ENCODE measurements around the gene RIMBP3B. TPM values are rescaled to one million over a fixed set of nuclear protein-coding genes. Genes with fewer than 3 reads are reported as not detected.
"Not testable (repeated sequence)": the region's sequence is repeated elsewhere in the genome, so short reads cannot be mapped to it uniquely, and the experiment has no call there.

The RIMBP3B gene
- total and polyA plus RNA-seq, 12 donors = 0.03 to 0.21 (median 0.07) TPM; not detected in 7

GRCh38 chr22:21375880-21376279 is 7.7 kb upstream of the RIMBP3B start:
- H3K36me3 ChIP-seq; H3K27me3 ChIP-seq; H3K27ac ChIP-seq; H3K4me3 ChIP-seq; DNase-seq; H3K9me3 ChIP-seq; H3K4me1 ChIP-seq; ATAC-seq; intact Hi-C loops (cut with DNase I): not testable (repeated sequence)
- WGBS, 2 donors = no CpG with 5 or more reads among the region's 4 CpGs

- H3K36me3 ChIP-seq; H3K27me3 ChIP-seq; intact Hi-C loops (cut with DNase I); H3K9me3 ChIP-seq; DNase-seq; H3K27ac ChIP-seq; H3K4me3 ChIP-seq; H3K4me1 ChIP-seq: not testable (repeated sequence)
- no CpG with 5 or more reads among the region's 79 CpGs for WGBS, 2 donors
- peak; percentile 21 to 70 (median 50) for ATAC-seq
These were observed 1.2 kb downstream of the RIMBP3B start for GRCh38 chr22:21384468-21385357.

DNA sequence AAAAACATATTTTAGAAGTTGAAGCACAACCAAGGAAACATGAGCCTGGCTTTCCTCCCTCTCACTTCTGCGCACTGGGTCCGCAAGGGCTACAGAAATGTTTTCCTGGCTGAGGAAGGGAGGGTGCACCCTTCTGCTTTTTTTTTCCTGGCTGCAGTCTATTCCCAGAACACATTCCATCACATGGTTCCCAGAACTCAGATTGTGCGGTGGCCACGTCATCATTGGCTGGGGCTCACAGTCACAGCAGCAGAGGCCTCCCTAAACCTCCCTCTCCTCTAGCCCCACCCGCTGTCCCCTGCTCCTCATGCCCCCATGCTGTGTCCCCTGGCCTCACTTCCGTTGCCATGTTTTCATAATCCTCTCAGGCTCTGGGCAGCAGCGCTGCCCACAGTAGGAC is 5.9 kb downstream of the RIMBP3B start:
- H3K4me1 ChIP-seq; H3K27me3 ChIP-seq; H3K9me3 ChIP-seq; H3K27ac ChIP-seq; DNase-seq; H3K36me3 ChIP-seq; H3K4me3 ChIP-seq; intact Hi-C loops (cut with DNase I): not testable (repeated sequence)
- no CpG with 5 or more reads among the region's 7 CpGs for WGBS, 2 donors
- ATAC-seq = peak; percentile 57 to 85 (median 70)

DNA sequence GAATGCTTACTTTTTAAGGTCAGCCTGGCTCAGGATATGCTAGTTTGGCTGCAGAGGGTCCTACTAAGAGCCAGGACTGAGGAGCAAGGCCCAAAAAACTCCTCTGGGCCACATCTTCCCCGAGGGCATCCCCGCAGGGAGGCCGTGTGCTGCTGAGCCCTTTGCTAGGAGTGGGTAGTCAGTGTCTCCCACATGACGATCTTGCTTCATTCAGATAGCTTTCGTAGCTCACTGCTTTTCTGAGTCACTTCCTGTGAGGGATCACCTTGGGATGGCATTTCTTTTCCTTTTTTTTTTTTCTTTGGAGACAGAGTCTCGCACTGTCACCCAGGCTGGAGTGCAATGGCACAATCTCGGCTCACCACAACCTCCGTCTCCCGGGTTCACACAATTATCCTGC is 6.5 kb downstream of the RIMBP3B start:
- not testable (repeated sequence) for H3K9me3 ChIP-seq, H3K4me3 ChIP-seq
- no CpG with 5 or more reads among the region's 9 CpGs for WGBS, 2 donors

GRCh38 chr22:21394613-21395012 is 11.1 kb downstream of the RIMBP3B start:
- ATAC-seq; H3K9me3 ChIP-seq; H3K27me3 ChIP-seq; H3K4me3 ChIP-seq; H3K36me3 ChIP-seq; intact Hi-C loops (cut with DNase I); DNase-seq; H3K4me1 ChIP-seq; H3K27ac ChIP-seq: not testable (repeated sequence)
- no CpG with 5 or more reads among the region's 7 CpGs for WGBS, 2 donors

More for the DNA sequence above, 6.5 kb downstream of the RIMBP3B start:
- H3K27ac ChIP-seq; ATAC-seq; H3K36me3 ChIP-seq; H3K4me1 ChIP-seq; intact Hi-C loops (cut with DNase I); DNase-seq; H3K27me3 ChIP-seq: not testable (repeated sequence)

- H3K36me3 ChIP-seq; intact Hi-C loops (cut with DNase I); H3K4me1 ChIP-seq; H3K4me3 ChIP-seq; H3K9me3 ChIP-seq; H3K27me3 ChIP-seq; H3K27ac ChIP-seq; DNase-seq: not testable (repeated sequence)
- peak in 1 of 8 donors; percentile 38 for ATAC-seq
- WGBS, 2 donors = no CpG with 5 or more reads among the region's 21 CpGs
These were observed 17.8 kb downstream of the RIMBP3B start for GRCh38 chr22:21401197-21401969.

DNA sequence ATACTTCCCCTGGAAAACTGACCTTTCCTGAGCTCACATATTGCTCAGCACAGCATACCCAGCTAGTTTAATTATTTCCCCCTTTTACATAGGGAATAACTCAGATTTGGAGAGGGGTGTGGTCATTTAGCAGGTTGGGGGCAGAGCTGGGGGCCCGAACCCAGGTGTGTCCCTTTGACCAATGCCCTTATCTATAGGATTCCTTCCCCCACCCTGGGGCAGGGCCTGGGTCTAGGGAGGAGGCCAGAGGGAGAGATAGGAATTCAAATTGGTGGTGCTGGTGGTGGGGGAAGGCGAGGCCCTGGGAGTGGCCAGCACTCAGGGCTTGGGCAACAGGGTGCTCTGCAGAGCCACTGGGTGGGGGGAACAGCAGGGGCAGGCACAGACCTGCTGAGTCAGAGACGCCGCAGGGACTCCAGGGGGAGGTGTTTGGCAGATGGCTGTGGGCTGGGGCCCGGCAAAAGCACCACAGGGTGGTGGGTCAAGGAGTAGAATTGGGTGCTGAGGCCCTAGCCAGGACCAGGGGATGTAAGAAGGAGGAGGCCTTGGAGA is 19.3 kb downstream of the RIMBP3B start:
- 79 to 93% methylated on average over 1 of the region's 5 CpGs for WGBS, 2 donors
- H3K36me3 ChIP-seq; intact Hi-C loops (cut with DNase I); H3K27me3 ChIP-seq; ATAC-seq; H3K4me3 ChIP-seq; H3K9me3 ChIP-seq; DNase-seq; H3K27ac ChIP-seq; H3K4me1 ChIP-seq: not testable (repeated sequence)

DNA sequence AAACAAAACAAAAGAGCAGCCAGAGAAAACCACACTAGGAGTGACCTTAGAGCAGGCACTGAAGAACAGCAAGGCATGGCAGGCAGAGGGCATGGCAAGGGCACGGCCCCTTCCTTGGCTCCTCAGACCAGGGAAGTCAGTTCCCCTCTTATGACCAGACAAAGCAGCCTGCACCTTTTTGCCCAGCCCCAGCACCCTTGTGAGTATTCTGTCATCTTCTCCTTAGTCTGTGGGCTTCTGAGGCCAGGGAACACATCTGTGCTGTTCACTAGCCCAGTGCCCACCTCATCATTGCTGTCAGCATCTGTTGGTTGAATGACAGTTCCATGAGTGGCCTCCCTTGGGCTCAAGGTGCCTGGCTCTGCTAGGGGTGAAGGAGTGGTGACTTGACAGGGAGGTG is 23.6 kb downstream of the RIMBP3B start:
- H3K4me1 ChIP-seq; H3K27ac ChIP-seq; H3K9me3 ChIP-seq; intact Hi-C loops (cut with DNase I); H3K4me3 ChIP-seq; H3K36me3 ChIP-seq; ATAC-seq; DNase-seq; H3K27me3 ChIP-seq: not testable (repeated sequence)
- WGBS, 2 donors = no CpG with 5 or more reads among the region's 1 CpG

- H3K4me1 ChIP-seq; H3K27ac ChIP-seq; H3K4me3 ChIP-seq; H3K27me3 ChIP-seq; intact Hi-C loops (cut with DNase I); H3K9me3 ChIP-seq; DNase-seq; H3K36me3 ChIP-seq; ATAC-seq: not testable (repeated sequence)
- 67% methylated on average over 1 of the region's 4 CpGs; no CpG with 5 or more reads in 1 of the 2 donors for WGBS, 2 donors
These were observed 24.2 kb downstream of the RIMBP3B start for GRCh38 chr22:21407792-21408191.

DNA sequence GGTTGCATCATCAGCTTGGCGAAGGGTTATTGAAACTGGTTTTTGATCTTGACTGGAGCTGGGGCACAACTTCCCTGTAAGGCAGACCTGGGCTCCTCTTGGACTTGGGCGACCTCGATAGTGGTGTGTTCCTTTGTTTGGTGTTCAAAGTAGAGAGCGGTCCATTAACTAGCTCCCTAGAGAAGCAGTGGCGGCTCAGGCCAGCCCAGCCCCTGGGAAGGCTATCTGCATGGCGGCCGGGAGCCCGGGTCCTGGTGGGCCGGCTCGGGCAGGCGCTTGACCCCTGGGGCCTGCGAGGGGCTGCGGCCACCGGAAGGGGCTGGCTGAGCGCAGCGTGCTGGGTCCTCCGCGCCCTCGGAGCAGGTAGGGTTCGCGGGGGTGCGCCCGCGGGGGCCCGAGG is 32.8 kb downstream of the RIMBP3B start:
- DNase-seq (peak in 1 of 2 donors; percentile 0), ATAC-seq (peak in 2 of 8 donors; percentile 12 to 39)
- intact Hi-C loops (cut with DNase I); H3K4me3 ChIP-seq; H3K4me1 ChIP-seq; H3K27me3 ChIP-seq; H3K36me3 ChIP-seq; H3K9me3 ChIP-seq; H3K27ac ChIP-seq: not testable (repeated sequence)
- WGBS, 2 donors = 31 to 37% methylated on average over 6 of the region's 25 CpGs

- WGBS, 2 donors = 0 to 1% methylated on average over 10 to 34 of the region's 81 CpGs
- H3K27ac ChIP-seq; H3K4me1 ChIP-seq; intact Hi-C loops (cut with DNase I); H3K36me3 ChIP-seq; H3K9me3 ChIP-seq; H3K27me3 ChIP-seq: not testable (repeated sequence)
- H3K4me3 ChIP-seq = peak within 1 kb of the TSS in 9 of 10 donors; percentile 40 to 56 (median 46)
- peak; percentile 96 to 99 (median 97) for ATAC-seq
- DNase-seq = peak in 1 of 2 donors; percentile 9
These were observed 33.7 kb downstream of the RIMBP3B start, which contains the start of gene HIC2 for GRCh38 chr22:21417227-21417746. HIC2 (plus strand) TSS chr22:21417371; CDS start chr22:21442832, 25,461 bp downstream.
